DOHH2 (cell line): ENCODE results near the gene NDFIP2.

Experiments used
- H3F3A ChIP-seq: fragments of 200-600 bp; sonication (generic), shearing (Covaris generic); 2 replicates; pipeline ENCODE4 v1.6.0; 2016; ENCODE audit warnings: antibody characterized with exemption, mild to moderate bottlenecking; ENCODE audit not compliant: control insufficient read depth, insufficient read depth
- H3K27ac ChIP-seq: fragments of 200-600 bp; sonication (generic); 2 replicates; pipeline ENCODE4 v1.5.1; 2014; ENCODE audit warnings: low read depth, mild to moderate bottlenecking, low read length, moderate library complexity
- H3K27me3 ChIP-seq: fragments of 200-600 bp; sonication (generic); 2 replicates; pipeline ENCODE4 v1.6.1; 2014; ENCODE audit warnings: mild to moderate bottlenecking, low read length, mixed read lengths; ENCODE audit not compliant: control insufficient read depth
- H3K36me3 ChIP-seq: fragments of 200-600 bp; sonication (generic); 2 replicates; pipeline ENCODE4 v1.6.1; 2014; ENCODE audit warnings: mild to moderate bottlenecking, low read length, moderate library complexity, mixed read lengths; ENCODE audit not compliant: control insufficient read depth
- H3K4me1 ChIP-seq: fragments of 200-600 bp; sonication (generic); 2 replicates; pipeline ENCODE4 v1.6.1; 2014; ENCODE audit warnings: mild to moderate bottlenecking, low read length, mixed read lengths; ENCODE audit not compliant: control insufficient read depth
- H3K4me2 ChIP-seq: fragments of 200-600 bp; sonication (generic); 2 replicates; pipeline ENCODE4 v1.6.0; 2014; ENCODE audit warnings: mild to moderate bottlenecking, low read length, moderate library complexity
- H3K4me3 ChIP-seq: fragments of 200-600 bp; sonication (generic); 2 replicates; pipeline ENCODE4 v1.5.1; 2014; ENCODE audit warnings: mild to moderate bottlenecking, low read length, mixed read lengths
- H3K79me2 ChIP-seq: fragments of 200-600 bp; sonication (generic); 2 replicates; pipeline ENCODE4 v1.6.1; 2014; ENCODE audit warnings: mild to moderate bottlenecking, low read length, mixed read lengths; ENCODE audit not compliant: control insufficient read depth
- H3K9me2 ChIP-seq: fragments of 200-600 bp; sonication (generic); replicated peaks from 2 replicates; pipeline ENCODE4 v1.6.1; 2014; ENCODE audit warnings: mild to moderate bottlenecking, low read length, mixed read lengths; ENCODE audit not compliant: control insufficient read depth
- H3K9me3 ChIP-seq: fragments of 200-600 bp; sonication (generic); 2 replicates; pipeline ENCODE4 v1.6.1; 2014; ENCODE audit warnings: antibody characterized with exemption, low read length, mixed read lengths; ENCODE audit not compliant: control insufficient read depth, insufficient read depth
- H4K20me1 ChIP-seq: fragments of 200-600 bp; sonication (generic); 2 replicates; pipeline ENCODE4 v1.6.0; 2014; ENCODE audit warnings: low read depth, mild to moderate bottlenecking, antibody characterized with exemption, low read length, moderate library complexity; ENCODE audit not compliant: control insufficient read depth, insufficient read depth
- CTCF ChIP-seq: fragments of 200-600 bp; sonication (generic); IDR thresholded peaks from one replicate; pipeline ENCODE4 v1.5.1; 2014; ENCODE audit warnings: antibody characterized with exemption, mild to moderate bottlenecking, low read depth, low read length; ENCODE audit not compliant: poor library complexity, severe bottlenecking
- EZH2phosphoT487 ChIP-seq: fragments of 200-600 bp; sonication (generic); IDR thresholded peaks from 2 replicates; pipeline ENCODE4 v1.6.1; 2017; ENCODE audit warnings: borderline replicate concordance, mild to moderate bottlenecking, antibody characterized with exemption, low read length, moderate library complexity, mixed read lengths

The NDFIP2 gene

DNA sequence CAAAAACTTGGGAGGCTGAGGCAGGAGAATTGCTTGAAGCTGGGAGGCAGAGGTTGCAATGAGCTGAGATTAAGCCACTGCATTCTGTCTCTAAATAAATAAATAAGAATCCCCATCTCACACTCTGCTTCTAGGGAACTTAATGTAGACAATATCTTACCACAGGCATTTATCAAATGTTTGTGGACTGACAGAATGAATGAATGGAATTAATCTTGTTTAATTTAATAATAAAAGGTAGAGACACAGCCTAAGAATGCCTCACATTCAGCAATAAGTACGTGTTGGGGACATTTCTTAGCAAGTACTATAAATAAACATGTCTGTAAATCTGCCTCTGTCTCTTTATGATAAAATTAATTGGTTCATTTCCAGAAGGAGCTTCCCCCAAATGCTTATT lies 38.7 kb upstream of the NDFIP2 start:
- Histone ChIP-seq H3K27me3 (no peaks in the 10 kb centered on the region), H3K79me2 (no peaks in the 10 kb centered on the region), H3K9me3 (no peaks in the 10 kb centered on the region), H3K4me3 (no peak overlapping the region), H4K20me1 (no peaks in the 10 kb centered on the region), H3K4me1 (no peaks in the 10 kb centered on the region), H3F3A (no peaks in the 10 kb centered on the region), H3K36me3 (no peaks in the 10 kb centered on the region), H3K4me2 (no peak overlapping the region), H3K27ac (no peak overlapping the region), H3K9me2 (no peaks in the 10 kb centered on the region)
- TF ChIP-seq EZH2phosphoT487 (no peak), CTCF (no peak)

DNA sequence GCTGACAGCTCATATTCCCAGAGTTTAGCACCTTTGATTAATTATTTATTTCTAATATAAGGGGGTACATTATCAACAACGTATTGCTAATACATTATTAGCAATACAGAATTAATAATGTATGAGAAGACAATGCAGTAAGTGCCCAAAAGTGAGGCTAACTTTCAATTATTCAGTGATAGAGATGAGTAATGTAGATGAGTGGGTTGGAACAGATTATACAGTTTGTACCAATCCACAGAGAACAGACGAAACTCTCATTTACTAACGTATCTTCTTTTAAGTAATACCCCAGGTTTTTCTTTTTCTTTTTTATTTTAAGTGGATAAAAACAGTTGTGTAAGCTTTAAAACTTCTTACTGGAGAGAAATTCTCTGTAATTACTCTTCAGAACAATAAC lies 38.2 kb upstream of the NDFIP2 start:
- Histone ChIP-seq H3K4me2 (no peak overlapping the region), H3K9me3 (no peaks in the 10 kb centered on the region), H4K20me1 (no peaks in the 10 kb centered on the region), H3K36me3 (no peaks in the 10 kb centered on the region), H3F3A (no peaks in the 10 kb centered on the region), H3K27me3 (no peaks in the 10 kb centered on the region), H3K9me2 (no peaks in the 10 kb centered on the region), H3K27ac (no peak overlapping the region), H3K4me3 (no peak overlapping the region), H3K4me1 (no peaks in the 10 kb centered on the region), H3K79me2 (no peaks in the 10 kb centered on the region)
- TF ChIP-seq CTCF: no peak
- TF ChIP-seq EZH2phosphoT487: no peak

GRCh38 chr13:79445968-79446645 lies 34.8 kb upstream of the NDFIP2 start:
- TF ChIP-seq EZH2phosphoT487: no peak
- TF ChIP-seq CTCF: no peak
- Histone ChIP-seq H3K9me3 (peaks cover 4% of the 10 kb centered on the region; the same call in 1 of the 2 replicates), H3K4me1 (peaks cover 18% of the 10 kb centered on the region), H4K20me1 (no peaks in the 10 kb centered on the region), H3K27me3 (no peaks in the 10 kb centered on the region), H3K27ac (no peak overlapping the region), H3K36me3 (no peaks in the 10 kb centered on the region), H3K4me3 (no peak overlapping the region), H3K9me2 (no peaks in the 10 kb centered on the region), H3K4me2 (no peak overlapping the region), H3F3A (no peaks in the 10 kb centered on the region; the same call in 1 of the 2 replicates), H3K79me2 (no peaks in the 10 kb centered on the region)
